Mesendoderm (in vitro differentiated cells): Measurements from ENCODE around the gene LYRM7.
A peak's percentile ranks its signal among the peaks of the same experiment; 100 is the strongest.

Experiments
- DNase-seq: peaks from one replicate; pipeline ENCODE4 v3.0.0; 2013
- H2AK5ac ChIP-seq: 2 replicates; pipeline ENCODE4 v1.6.1; 2013; ENCODE audit warnings: low read length, inconsistent platforms
- H2BK120ac ChIP-seq: 2 replicates; pipeline ENCODE4 v1.6.1; 2013; ENCODE audit warnings: low read depth, mild to moderate bottlenecking, low read length, moderate library complexity, mixed read lengths
- H2BK15ac ChIP-seq: replicated peaks from 2 replicates; pipeline ENCODE4 v1.6.1; 2013; ENCODE audit warnings: low read depth, mild to moderate bottlenecking, moderate library complexity
- H2BK5ac ChIP-seq: 2 replicates; pipeline ENCODE4 v1.6.1; 2013; ENCODE audit warnings: low read length, inconsistent platforms
- H3K18ac ChIP-seq: 2 replicates; pipeline ENCODE4 v1.6.1; 2013; ENCODE audit warnings: mild to moderate bottlenecking, low read length, mixed read lengths
- H3K23ac ChIP-seq: one replicate; pipeline ENCODE4 v1.6.1; 2013; ENCODE audit warnings: low read length
- H3K27ac ChIP-seq: 2 replicates; pipeline ENCODE4 v1.5.1; 2013; ENCODE audit warnings: low read depth, mild to moderate bottlenecking, inconsistent platforms, low read length, moderate library complexity
- H3K27me3 ChIP-seq: 2 replicates; pipeline ENCODE4 v1.6.1; 2013; ENCODE audit warnings: low read length, control low read depth, mild to moderate bottlenecking, inconsistent platforms; ENCODE audit not compliant: insufficient read depth, poor library complexity
- H3K36me3 ChIP-seq: 2 replicates; pipeline ENCODE4 v1.6.1; 2013; ENCODE audit warnings: low read length, inconsistent platforms; ENCODE audit not compliant: control insufficient read depth, insufficient read depth
- H3K4ac ChIP-seq: one replicate; pipeline ENCODE4 v1.6.1; 2013; ENCODE audit warnings: low read depth, mild to moderate bottlenecking, low read length, moderate library complexity
- H3K4me1 ChIP-seq: 2 replicates; pipeline ENCODE4 v1.6.1; 2013; ENCODE audit warnings: low read depth, low read length, inconsistent platforms; ENCODE audit not compliant: control insufficient read depth
- H3K4me2 ChIP-seq: 2 replicates; pipeline ENCODE4 v1.6.1; 2013; ENCODE audit warnings: low read length
- H3K4me3 ChIP-seq: 2 replicates; pipeline ENCODE4 v1.5.1; 2013; ENCODE audit warnings: mild to moderate bottlenecking, low read length
- H3K56ac ChIP-seq: one replicate; pipeline ENCODE4 v1.6.1; 2013; ENCODE audit warnings: low read length
- H3K79me1 ChIP-seq: 2 replicates; pipeline ENCODE4 v1.6.1; 2013; ENCODE audit warnings: low read length, inconsistent platforms
- H3K79me2 ChIP-seq: 2 replicates; pipeline ENCODE4 v1.6.1; 2013; ENCODE audit warnings: mild to moderate bottlenecking, low read length; ENCODE audit not compliant: control insufficient read depth, insufficient read depth
- H3K9ac ChIP-seq: 2 replicates; pipeline ENCODE4 v1.6.1; 2013; ENCODE audit warnings: low read length, inconsistent platforms
- H4K5ac ChIP-seq: one replicate; pipeline ENCODE4 v1.6.1; 2013; ENCODE audit warnings: low read length
- H4K8ac ChIP-seq: one replicate; pipeline ENCODE4 v1.6.1; 2013; ENCODE audit warnings: low read depth, mild to moderate bottlenecking, control low read depth, low read length, moderate library complexity
- WGBS: extraction: QIAGEN DNeasy Blood & Tissue Kit; methylation state at CpG from one replicate; pipeline ENCODE4 v1.1.7; 2013; ENCODE audit warnings: low lambda C conversion rate, missing lambda C conversion rate; ENCODE audit not compliant: insufficient coverage; ENCODE audit errors: extremely low coverage; 5-methylcytosine and 5-hydroxymethylcytosine counted together

LYRM7 gene

DNA sequence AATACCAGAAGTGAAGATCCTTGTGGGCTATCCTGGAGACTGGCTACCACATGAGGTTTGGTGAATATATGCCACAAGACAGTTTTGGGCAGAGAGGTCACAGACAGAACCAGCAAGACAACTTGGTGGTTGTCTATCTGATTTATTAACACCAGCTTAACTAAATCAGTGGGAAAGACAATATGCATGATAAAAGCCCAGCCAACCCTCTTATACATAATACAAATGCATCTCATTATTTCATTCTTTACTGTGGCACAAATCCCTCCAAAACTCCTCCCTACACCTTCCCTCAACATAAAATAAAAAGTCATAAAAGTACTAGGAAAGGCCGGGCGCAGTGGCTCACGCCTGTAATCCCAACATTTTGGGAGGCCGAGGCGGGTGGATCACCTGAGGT, 13.8 kb upstream of the LYRM7 start:
- no peak for DNase-seq
- H3K9ac ChIP-seq: no peak overlapping the region
- H3K18ac ChIP-seq: no peak overlapping the region
- H3K79me1 ChIP-seq: no peaks in the 10 kb centered on the region
- no peak overlapping the region for H3K4me3 ChIP-seq
- no peaks in the 10 kb centered on the region for H3K79me2 ChIP-seq
- H3K4me2 ChIP-seq: no peak overlapping the region
- H4K8ac ChIP-seq: peak overlapping the region; percentile 65
- WGBS: no CpG with 5 or more reads among the region's 5 CpGs
- H3K56ac ChIP-seq: no peak overlapping the region
- no peak overlapping the region for H3K4ac ChIP-seq
- no peaks in the 10 kb centered on the region for H3K4me1 ChIP-seq
- no peak overlapping the region for H4K5ac ChIP-seq
- no peak overlapping the region for H3K27ac ChIP-seq
- no peak overlapping the region for H2BK120ac ChIP-seq
- H3K23ac ChIP-seq: no peak overlapping the region
- H2AK5ac ChIP-seq: no peak overlapping the region
- peaks cover 1% of the 10 kb centered on the region for H3K36me3 ChIP-seq
- H2BK15ac ChIP-seq: no peak overlapping the region
- H3K27me3 ChIP-seq: no peaks in the 10 kb centered on the region
- no peak overlapping the region for H2BK5ac ChIP-seq

DNA sequence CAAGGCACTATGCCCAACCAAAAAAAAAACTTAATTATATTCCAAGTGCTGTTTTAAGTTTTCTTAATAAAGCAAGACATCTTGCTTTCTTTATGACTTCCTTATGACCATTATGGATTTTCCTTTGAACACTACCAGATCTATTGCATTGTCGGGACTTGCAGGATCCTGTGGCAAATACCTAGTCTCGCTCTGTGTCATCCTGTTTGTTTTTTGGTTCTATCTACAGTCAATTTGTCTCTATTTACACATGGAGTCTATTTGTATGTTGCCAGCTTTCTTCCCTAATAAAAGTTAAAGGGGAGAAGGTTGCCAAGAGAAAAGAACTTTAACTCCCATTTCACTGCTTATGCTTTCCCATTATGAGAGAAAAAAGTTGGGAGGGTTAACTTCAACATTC, 10.6 kb upstream of the LYRM7 start:
- H3K79me1 ChIP-seq: no peaks in the 10 kb centered on the region
- peaks cover 1% of the 10 kb centered on the region for H3K36me3 ChIP-seq
- H3K23ac ChIP-seq: no peak overlapping the region
- no peak overlapping the region for H3K4me2 ChIP-seq
- no peak overlapping the region for H2BK120ac ChIP-seq
- no peak overlapping the region for H3K4me3 ChIP-seq
- no peak overlapping the region for H2BK5ac ChIP-seq
- H3K18ac ChIP-seq: no peak overlapping the region
- no peaks in the 10 kb centered on the region for H3K27me3 ChIP-seq
- no peak overlapping the region for H3K56ac ChIP-seq
- no peak overlapping the region for H4K5ac ChIP-seq
- WGBS: no CpG with 5 or more reads among the region's 2 CpGs
- H3K27ac ChIP-seq: no peak overlapping the region
- H3K79me2 ChIP-seq: peaks cover 13% of the 10 kb centered on the region
- no peak overlapping the region for H3K9ac ChIP-seq
- H3K4ac ChIP-seq: no peak overlapping the region
- no peak overlapping the region for H4K8ac ChIP-seq
- H3K4me1 ChIP-seq: no peaks in the 10 kb centered on the region
- H2BK15ac ChIP-seq: no peak overlapping the region
- H2AK5ac ChIP-seq: no peak overlapping the region
- no peak for DNase-seq

DNA sequence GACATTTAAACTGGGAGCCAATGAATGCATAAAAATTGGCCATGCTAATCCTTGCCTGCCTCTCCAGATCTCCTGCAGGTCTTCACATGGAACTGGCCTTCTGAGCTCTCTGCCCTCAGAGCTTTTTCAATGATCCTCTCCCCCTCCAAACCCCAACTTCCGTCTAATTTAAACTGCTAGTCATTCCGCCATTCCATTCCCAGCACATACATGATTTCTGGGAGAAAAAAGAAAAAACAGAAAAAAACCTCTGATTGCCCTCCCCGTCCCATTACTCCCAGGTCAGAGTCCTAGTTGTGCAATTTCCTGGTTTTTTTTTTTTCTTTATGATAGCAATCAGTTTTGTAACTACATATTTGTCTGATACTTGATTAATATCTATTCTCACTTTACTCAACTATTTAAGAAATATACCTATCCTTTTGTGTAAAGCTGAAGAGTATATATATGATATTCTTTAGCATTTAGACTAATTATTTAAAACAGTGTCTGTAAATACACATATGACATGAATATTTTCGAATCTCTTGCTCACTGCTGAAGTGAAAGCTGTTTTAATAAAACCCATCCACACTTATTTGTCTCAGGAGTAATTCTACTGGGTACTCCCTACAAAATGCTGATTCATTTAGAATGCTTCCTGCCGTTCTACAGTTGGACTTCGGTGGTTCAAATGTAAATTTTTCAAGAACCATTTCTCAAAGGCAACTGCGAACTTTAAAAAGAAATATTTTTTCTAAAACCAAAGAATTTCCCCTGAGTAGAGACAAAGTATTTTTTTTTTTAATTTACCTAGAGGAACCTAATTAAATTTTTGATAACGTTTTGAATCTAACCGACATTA, 7.2 kb upstream of the LYRM7 start:
- no peak overlapping the region for H3K4me2 ChIP-seq
- no peak overlapping the region for H3K23ac ChIP-seq
- H4K5ac ChIP-seq: no peak overlapping the region
- peaks cover 1% of the 10 kb centered on the region for H3K36me3 ChIP-seq
- H3K56ac ChIP-seq: peak overlapping the region; percentile 35
- DNase-seq: peak; percentile 16
- H3K79me1 ChIP-seq: no peaks in the 10 kb centered on the region
- H2BK15ac ChIP-seq: no peak overlapping the region
- WGBS: no CpG with 5 or more reads among the region's 9 CpGs
- H3K79me2 ChIP-seq: peaks cover 13% of the 10 kb centered on the region
- H3K4ac ChIP-seq: no peak overlapping the region
- peak overlapping the region; percentile 57 for H3K9ac ChIP-seq
- H3K27me3 ChIP-seq: no peaks in the 10 kb centered on the region
- no peak overlapping the region for H3K4me3 ChIP-seq
- peak overlapping the region; percentile 30 for H3K18ac ChIP-seq
- no peaks in the 10 kb centered on the region for H3K4me1 ChIP-seq
- no peak overlapping the region for H2BK5ac ChIP-seq
- H2BK120ac ChIP-seq: no peak overlapping the region
- H3K27ac ChIP-seq: no peak overlapping the region
- H2AK5ac ChIP-seq: no peak overlapping the region
- H4K8ac ChIP-seq: no peak overlapping the region

DNA sequence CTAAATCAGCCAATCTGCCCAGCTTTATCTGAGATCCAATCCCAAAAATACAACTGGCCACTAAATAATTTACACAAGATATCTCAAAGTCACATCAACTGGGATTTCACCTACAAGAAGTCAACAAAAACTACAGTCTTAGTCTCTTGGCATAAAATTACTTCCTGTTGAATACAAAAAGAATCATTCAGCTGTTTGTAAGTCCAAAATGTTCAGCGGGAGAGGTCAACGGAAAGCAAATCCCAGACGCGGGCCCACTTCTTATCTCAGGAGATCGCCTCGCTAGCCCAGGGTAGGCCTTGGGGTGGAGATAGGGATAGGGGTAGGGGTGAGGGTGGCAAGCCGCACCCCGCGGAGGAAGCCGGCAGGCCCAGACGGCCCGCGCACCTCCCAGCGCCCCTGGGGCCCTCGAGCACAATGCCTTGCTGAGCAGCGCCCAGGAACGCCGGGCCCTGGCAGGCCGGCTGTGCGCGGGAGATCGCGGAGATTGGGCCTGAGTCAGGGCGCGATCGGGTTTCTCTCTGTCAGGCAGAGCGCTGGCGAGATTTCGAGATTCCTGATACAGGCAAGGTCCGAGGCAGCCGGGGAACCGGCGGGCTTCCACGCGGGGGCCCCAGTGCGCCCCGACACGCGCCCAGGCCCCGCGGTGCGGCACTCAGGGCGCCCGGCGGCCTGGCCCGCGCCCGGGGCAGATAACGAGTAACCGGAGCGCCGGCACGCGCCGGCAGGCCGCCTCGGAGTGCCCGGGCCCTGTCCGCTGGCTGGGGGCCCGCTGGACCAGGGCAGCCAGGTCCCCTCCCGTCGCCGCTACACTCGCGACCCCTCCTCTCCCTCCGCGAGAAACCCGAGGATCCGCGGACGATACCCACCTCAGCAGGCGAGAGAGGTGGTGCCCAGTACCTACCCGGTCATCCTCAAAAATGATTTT, 6.3 kb upstream of the LYRM7 start:
- peaks cover 1% of the 10 kb centered on the region for H3K36me3 ChIP-seq
- H2BK120ac ChIP-seq: peak overlapping the region; percentile 18
- H2AK5ac ChIP-seq: no peak overlapping the region
- peak; percentile 83 for DNase-seq
- H3K56ac ChIP-seq: peak overlapping the region; percentile 98
- no peaks in the 10 kb centered on the region for H3K4me1 ChIP-seq
- no peak overlapping the region for H2BK15ac ChIP-seq
- peaks cover 13% of the 10 kb centered on the region for H3K79me2 ChIP-seq
- H3K27me3 ChIP-seq: no peaks in the 10 kb centered on the region
- H3K23ac ChIP-seq: peak overlapping the region; percentile 94
- no CpG with 5 or more reads among the region's 73 CpGs for WGBS
- peak overlapping the region; percentile 98 for H3K9ac ChIP-seq
- H3K4me3 ChIP-seq: peak overlapping the region; percentile 98
- peak overlapping the region; percentile 98 for H4K8ac ChIP-seq
- H3K27ac ChIP-seq: peak overlapping the region; percentile 98
- peak overlapping the region; percentile 31 for H3K4me2 ChIP-seq
- peak overlapping the region; percentile 94 for H3K4ac ChIP-seq
- H3K18ac ChIP-seq: peak overlapping the region; percentile 75
- peak overlapping the region; percentile 85 for H2BK5ac ChIP-seq
- H3K79me1 ChIP-seq: no peaks in the 10 kb centered on the region
- no peak overlapping the region for H4K5ac ChIP-seq

DNA sequence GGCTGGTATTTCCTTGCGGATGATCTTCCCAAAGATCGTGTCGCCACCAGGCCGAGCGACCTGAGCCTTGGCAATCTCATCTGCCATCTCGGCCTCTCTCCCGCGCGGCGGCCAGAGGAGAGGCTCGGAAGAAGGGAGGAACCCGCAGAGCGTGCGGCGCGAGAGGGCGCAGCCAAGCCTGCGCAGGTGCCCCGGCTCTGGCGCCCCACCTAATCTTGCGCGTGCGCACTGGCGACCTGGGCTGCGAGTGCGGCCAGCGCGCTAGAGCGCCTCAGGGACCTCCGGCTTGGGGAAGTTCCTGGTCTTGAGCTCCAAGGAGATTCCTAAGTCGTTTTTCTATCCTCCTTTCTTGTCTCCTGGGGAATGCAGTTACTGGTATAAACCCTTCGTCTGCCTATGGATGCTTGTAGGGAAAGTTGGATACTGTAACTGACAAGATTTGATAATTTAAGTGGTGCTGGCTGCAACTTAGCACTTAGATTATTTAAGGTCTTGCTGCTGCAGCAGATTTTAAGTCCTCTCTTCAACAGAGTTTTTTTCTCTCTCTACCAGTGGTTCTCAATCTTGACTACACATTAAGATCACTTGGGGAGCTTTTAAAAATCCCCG, 5.5 kb upstream of the LYRM7 start, which contains the start of gene HINT1:
HINT1 (minus strand) TSS at position 138 of the 609 bp plus-strand sequence; CDS start at position 87, 51 bp downstream.
- Histone ChIP-seq H3K36me3 (peaks cover 1% of the 10 kb centered on the region), H3K4me2 (peak within 1 kb of the TSS; percentile 79), H3K27ac (peak within 1 kb of the TSS; percentile 98), H3K4me3 (peak within 1 kb of the TSS; percentile 98), H3K79me2 (peaks cover 13% of the 10 kb centered on the region), H3K27me3 (no peaks in the 10 kb centered on the region), H3K79me1 (no peaks in the 10 kb centered on the region), H4K5ac (peak within 1 kb of the TSS; percentile 68), H3K4me1 (peaks cover 2% of the 10 kb centered on the region), H2BK120ac (peak within 1 kb of the TSS; percentile 18), H3K23ac (peak within 1 kb of the TSS; percentile 94), H3K56ac (peak within 1 kb of the TSS; percentile 98), H2AK5ac (no peak within 1 kb of the TSS), H3K18ac (peak within 1 kb of the TSS; percentile 75), H3K9ac (peak within 1 kb of the TSS; percentile 98), H4K8ac (peak within 1 kb of the TSS; percentile 98), H2BK5ac (peak within 1 kb of the TSS; percentile 85), H2BK15ac (no peak within 1 kb of the TSS), H3K4ac (peak within 1 kb of the TSS; percentile 94)
- peak; percentile 95 for DNase-seq
- WGBS: no CpG with 5 or more reads among the region's 33 CpGs
